HG03558 (cell line): ENCODE results near the gene RGL1.
"Not testable (repeated sequence)": the region's sequence is repeated elsewhere in the genome, so short reads cannot be mapped to it uniquely, and the experiment has no call there.

Source experiments
- ATAC-seq: cut with Tn5 transposase; IDR thresholded peaks from one replicate; pipeline ENCODE4 v1.9.1; 2021; ENCODE audit warnings: moderate number of reproducible peaks; ENCODE audit not compliant: unreplicated experiment; ENCODE audit errors: extremely low read depth

Gene RGL1

DNA sequence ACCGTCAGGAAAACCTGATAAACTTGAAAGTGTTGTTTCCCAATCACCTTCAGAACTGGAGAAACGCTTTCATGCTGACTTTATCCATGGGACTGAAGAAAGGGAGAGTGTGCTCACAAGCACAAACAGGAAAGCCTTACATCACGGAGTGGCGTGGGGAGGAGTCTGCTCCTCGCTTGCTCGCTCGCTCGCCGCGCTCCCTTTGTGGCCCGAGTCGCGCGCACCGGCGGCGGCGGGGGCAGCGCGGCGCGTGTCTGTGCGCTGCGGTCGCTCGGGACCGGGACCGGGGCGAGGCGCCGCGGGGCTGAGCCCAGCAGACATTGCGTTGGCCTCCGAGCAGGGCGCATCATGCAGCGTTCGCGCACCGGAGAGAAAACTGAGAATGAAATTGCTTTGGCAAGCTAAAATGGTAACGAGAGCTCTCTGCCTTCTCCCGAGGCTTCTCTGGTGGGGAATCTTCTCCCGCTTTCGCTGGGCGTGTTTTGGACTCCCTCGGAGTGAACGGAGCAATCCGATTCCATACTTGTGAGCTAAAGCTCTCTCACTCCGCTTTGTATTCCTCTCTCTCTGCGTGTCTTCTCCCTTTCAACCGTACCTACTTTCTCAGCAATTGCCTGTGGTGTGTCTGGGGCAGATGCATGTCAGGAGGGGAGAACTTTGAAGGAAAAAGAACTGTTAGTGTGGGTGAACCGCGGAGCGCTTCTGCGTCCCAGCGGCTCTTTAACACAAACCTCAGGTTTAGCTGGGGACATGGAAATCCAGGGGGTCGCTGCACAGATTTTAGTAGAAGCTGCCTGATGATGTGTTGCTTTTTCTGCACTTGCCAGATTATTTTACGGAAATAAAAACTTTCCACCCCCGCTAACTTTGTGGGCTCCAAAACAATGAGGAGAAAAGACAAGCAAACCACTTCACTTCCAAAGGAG lies at the start of gene RGL1:
Gene RGL1 (plus strand): TSS at position 205 of the 926 bp plus-strand sequence. CDS start 178 bp downstream, at position 383.
- peak; percentile 37 for ATAC-seq

GRCh38 chr1:183756326-183756725 lies 48.6 kb upstream of the RGL1 start:
- no peak for ATAC-seq

GRCh38 chr1:183757061-183757460 lies 47.9 kb upstream of the RGL1 start:
- no peak for ATAC-seq

DNA sequence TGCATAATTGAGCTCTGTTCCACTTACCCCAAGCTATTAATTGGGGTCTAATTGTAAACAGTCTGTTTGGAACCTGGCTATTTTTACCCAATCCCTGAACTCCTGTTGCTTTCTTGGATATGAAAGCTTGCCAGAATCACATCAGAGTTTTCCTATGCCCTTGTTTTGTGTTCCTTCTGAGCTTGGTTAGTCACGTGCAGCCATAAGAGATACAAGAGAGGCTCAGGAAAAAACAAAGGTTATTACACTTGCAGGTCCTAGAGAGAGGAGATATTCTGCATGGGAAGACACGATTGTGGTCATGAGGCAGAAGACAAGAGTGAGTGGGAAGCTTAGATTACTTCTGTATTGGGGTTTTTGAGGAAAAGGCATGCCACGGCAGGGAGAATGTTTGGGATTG lies 46.0 kb upstream of the RGL1 start:
- no peak for ATAC-seq

DNA sequence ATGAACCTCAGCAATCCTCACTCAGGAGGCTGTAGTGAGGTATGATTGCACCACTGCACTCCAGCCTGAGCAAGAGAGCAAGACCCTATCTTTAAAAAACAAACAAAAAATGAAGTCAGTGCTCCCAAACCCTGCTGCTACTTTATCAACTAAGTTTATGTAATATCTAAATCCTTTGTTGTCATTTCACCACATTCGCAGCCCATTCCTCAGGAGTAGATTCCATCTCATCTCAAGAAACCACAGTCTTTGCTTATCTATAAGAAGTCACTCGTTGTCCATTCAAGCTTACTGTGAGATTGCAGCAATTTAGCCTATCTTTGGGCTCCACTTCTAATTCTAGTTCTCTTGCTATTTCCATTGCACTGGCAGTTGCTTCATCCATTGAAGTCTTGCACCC lies 44.3 kb upstream of the RGL1 start:
- no peak for ATAC-seq

DNA sequence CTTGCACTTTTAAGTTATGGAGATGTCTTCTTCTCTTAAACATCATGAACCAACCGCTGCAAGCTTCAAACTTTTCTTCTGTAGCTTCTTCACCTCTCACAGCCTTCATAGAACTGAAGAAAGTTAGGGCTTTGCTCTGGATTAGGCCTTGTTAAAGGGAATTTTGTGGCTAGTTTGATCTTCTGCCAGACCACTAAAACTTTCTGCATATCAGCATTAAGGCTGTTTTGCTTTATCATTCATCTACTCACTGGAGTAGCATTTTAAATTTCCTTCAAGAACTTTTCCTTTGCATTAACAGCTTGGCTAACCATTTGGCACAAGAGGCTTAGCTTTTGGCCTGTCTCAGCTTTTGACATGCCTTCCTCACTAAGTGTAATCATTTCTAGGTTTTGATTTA lies 43.0 kb upstream of the RGL1 start:
- no peak for ATAC-seq

- ATAC-seq: not testable (repeated sequence)
These were observed 42.1 kb upstream of the RGL1 start for GRCh38 chr1:183762856-183763255.

- no peak for ATAC-seq
These were observed 39.9 kb upstream of the RGL1 start for GRCh38 chr1:183764981-183765380.

GRCh38 chr1:183769956-183770815 lies 34.7 kb upstream of the RGL1 start:
- ATAC-seq: no peak

DNA sequence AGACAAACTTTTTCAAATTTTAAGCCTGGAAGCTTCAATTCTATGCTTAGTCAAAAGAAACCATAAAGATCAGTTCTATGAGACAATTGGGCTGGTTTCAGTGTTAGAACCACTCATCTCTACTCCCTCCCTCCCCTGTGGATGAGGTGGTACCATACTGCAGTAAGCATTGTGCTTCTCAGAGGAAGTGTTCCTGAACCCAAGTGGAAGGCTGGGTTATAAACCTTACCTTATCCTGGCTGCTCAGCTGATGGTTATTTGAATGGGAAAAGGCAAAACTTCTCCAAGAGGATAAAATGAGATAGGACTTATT lies 34.1 kb upstream of the RGL1 start:
- no peak for ATAC-seq

DNA sequence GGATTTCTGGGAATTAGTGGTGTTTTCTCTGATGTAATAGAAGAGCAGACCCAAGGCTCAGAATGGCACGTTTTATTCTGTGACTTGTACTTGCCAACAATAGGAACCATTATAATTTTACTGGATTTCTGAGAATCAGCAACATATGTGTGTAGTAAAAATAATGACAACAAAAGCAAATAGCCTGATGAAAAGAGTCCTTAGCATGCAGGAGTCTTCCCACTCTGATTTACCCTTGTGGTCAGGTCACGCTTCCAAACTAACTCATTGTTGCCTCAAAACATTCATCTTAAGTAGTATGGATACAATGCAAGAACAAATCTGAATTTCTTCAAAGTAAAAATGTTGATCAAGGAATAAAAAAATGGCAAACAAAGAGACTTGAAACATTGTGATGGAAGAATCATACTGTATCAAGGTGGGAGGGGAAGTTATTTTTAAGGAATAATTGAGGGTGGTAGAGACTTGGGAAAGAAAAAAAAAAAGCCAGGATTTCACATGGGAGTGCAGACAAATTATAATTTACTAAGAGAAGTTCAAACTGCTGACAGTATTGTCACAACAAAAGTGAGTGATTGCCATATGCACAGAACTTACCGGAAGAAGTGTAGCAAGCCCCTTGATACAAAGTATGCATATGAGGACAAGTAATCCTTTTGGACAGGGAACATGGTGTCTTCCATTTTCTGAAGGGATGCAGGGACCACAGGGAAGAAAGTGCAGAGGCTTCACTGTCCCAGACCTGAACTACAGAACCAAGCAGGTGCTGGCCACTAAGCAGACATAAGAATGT lies 31.2 kb upstream of the RGL1 start:
- ATAC-seq: no peak

- ATAC-seq: no peak
These were observed 30.0 kb upstream of the RGL1 start for GRCh38 chr1:183774938-183775337.

GRCh38 chr1:183776731-183777130 lies 28.2 kb upstream of the RGL1 start:
- no peak for ATAC-seq

GRCh38 chr1:183777328-183777727 lies 27.6 kb upstream of the RGL1 start:
- ATAC-seq: no peak

- no peak for ATAC-seq
These were observed 26.9 kb upstream of the RGL1 start for GRCh38 chr1:183778045-183778444.

- no peak for ATAC-seq
These were observed 26.1 kb upstream of the RGL1 start for GRCh38 chr1:183778568-183779433.

- ATAC-seq: no peak
These were observed 24.8 kb upstream of the RGL1 start for GRCh38 chr1:183780159-183780558.

GRCh38 chr1:183780757-183781156 lies 24.2 kb upstream of the RGL1 start:
- no peak for ATAC-seq

- ATAC-seq: no peak
These were observed 21.6 kb upstream of the RGL1 start for GRCh38 chr1:183783342-183783741.
